ENCODE data around the gene ZNF140.
A peak's percentile ranks its signal among the peaks of the same experiment; 100 is the strongest.

The ZNF140 gene

GRCh38 chr12:133080368-133081158 lies at the start of gene ZNF140:
TSS of gene ZNF140 (plus strand) at chr12:133080923. CDS start at chr12:133081321, 398 bp downstream.
- DNase-seq (ENCODE audit: low read depth) = peak; percentile 96

- DNase-seq (ENCODE audit: low read depth) = peak; percentile 98
Measured at GRCh38 chr12:133037207-133038005, 43.3 kb upstream of the ZNF140 start, which contains the start of gene ZNF84. TSS of gene ZNF84 (plus strand) at chr12:133037509. CDS start at chr12:133041468, 3,959 bp downstream.

GRCh38 chr12:133038118-133038709 lies 42.5 kb upstream of the ZNF140 start:
- peak; percentile 11 for DNase-seq (ENCODE audit: low read depth)

GRCh38 chr12:133046698-133047097 lies 34.0 kb upstream of the ZNF140 start:
- no peak for DNase-seq (ENCODE audit: low read depth)

GRCh38 chr12:133057446-133057845 lies 23.3 kb upstream of the ZNF140 start:
- DNase-seq (ENCODE audit: low read depth) = no peak

GRCh38 chr12:133058203-133059113 lies 22.3 kb upstream of the ZNF140 start:
- peak; percentile 22 for DNase-seq (ENCODE audit: low read depth)

GRCh38 chr12:133061954-133062353 lies 18.8 kb upstream of the ZNF140 start:
- no peak for DNase-seq (ENCODE audit: low read depth)

- no peak for DNase-seq (ENCODE audit: low read depth)
Measured at GRCh38 chr12:133063556-133063955, 17.2 kb upstream of the ZNF140 start.

GRCh38 chr12:133073836-133074235 lies 6.9 kb upstream of the ZNF140 start:
- DNase-seq (ENCODE audit: low read depth) = no peak

GRCh38 chr12:133080026-133080367 lies 726 bp upstream of the ZNF140 start:
- DNase-seq (ENCODE audit: low read depth) = peak; percentile 98

GRCh38 chr12:133081159-133081780 lies 547 bp downstream of the ZNF140 start:
- peak; percentile 10 for DNase-seq (ENCODE audit: low read depth)

GRCh38 chr12:133083345-133083744 lies 2.6 kb downstream of the ZNF140 start:
- no peak for DNase-seq (ENCODE audit: low read depth)

- peak; percentile 10 for DNase-seq (ENCODE audit: low read depth)
Measured at GRCh38 chr12:133105620-133106019, 24.9 kb downstream of the ZNF140 start.

GRCh38 chr12:133106253-133106652 lies 25.5 kb downstream of the ZNF140 start:
- DNase-seq (ENCODE audit: low read depth) = peak; percentile 27

- no peak for DNase-seq (ENCODE audit: low read depth)
Measured at GRCh38 chr12:133107121-133107520, 26.4 kb downstream of the ZNF140 start.

- DNase-seq (ENCODE audit: low read depth) = no peak
Measured at GRCh38 chr12:133108150-133108549, 27.4 kb downstream of the ZNF140 start.

GRCh38 chr12:133120385-133121191 lies 39.9 kb downstream of the ZNF140 start:
- peak; percentile 14 for DNase-seq (ENCODE audit: low read depth)

GRCh38 chr12:133124674-133125073 lies 44.0 kb downstream of the ZNF140 start:
- no peak for DNase-seq (ENCODE audit: low read depth)

- DNase-seq (ENCODE audit: low read depth) = peak; percentile 58
Measured at GRCh38 chr12:133129368-133130037, 48.8 kb downstream of the ZNF140 start.

All from ELR (cell line).